GM23338 (cell line): Measurements from ENCODE around the gene GRIFIN. TPM values are rescaled to one million over a fixed set of nuclear protein-coding genes. Genes with fewer than 3 reads are reported as not detected.
A peak's percentile ranks its signal among the peaks of the same experiment; 100 is the strongest.

Experiments
- ATAC-seq: fragments of 200-7000 bp; cut with Tn5 transposase; 3 replicates; pipeline ENCODE4 v1.9.1; 2020
- DNase-seq: peaks from one replicate; pipeline ENCODE4 v3.0.0-alpha.2; 2015; ENCODE audit warnings: low spot score
- H2AFZ ChIP-seq: fragments of 200-600 bp; sonication (generic); 2 replicates; pipeline ENCODE4 v1.8.0; 2016; ENCODE audit warnings: antibody characterized with exemption, mild to moderate bottlenecking, moderate library complexity
- H3F3A ChIP-seq: fragments of 200-600 bp; sonication (generic); replicated peaks from 2 replicates; pipeline ENCODE4 v1.8.0; 2017; ENCODE audit warnings: antibody characterized with exemption, mixed run types, low read depth
- H3K27ac ChIP-seq: fragments of 200-600 bp; sonication (generic); 2 replicates; pipeline ENCODE4 v1.6.1; 2016; ENCODE audit warnings: low read depth
- H3K27me3 ChIP-seq: fragments of 200-600 bp; sonication (generic); 2 replicates; pipeline ENCODE4 v1.8.0; 2016; ENCODE audit warnings: mild to moderate bottlenecking, mixed run types, moderate library complexity; ENCODE audit not compliant: insufficient read depth
- H3K36me3 ChIP-seq: fragments of 200-600 bp; sonication (generic); 2 replicates; pipeline ENCODE4 v1.8.0; 2016; ENCODE audit warnings: mild to moderate bottlenecking; ENCODE audit not compliant: insufficient read depth
- H3K4me1 ChIP-seq: fragments of 200-600 bp; sonication (generic); 2 replicates; pipeline ENCODE4 v1.8.0; 2016; ENCODE audit warnings: mild to moderate bottlenecking, moderate library complexity; ENCODE audit not compliant: insufficient read depth
- H3K4me2 ChIP-seq: fragments of 200-600 bp; sonication (generic); 2 replicates; pipeline ENCODE4 v1.7.1; 2017; ENCODE audit warnings: mixed run types
- H3K4me3 ChIP-seq: fragments of 200-600 bp; sonication (generic); 2 replicates; pipeline ENCODE4 v1.6.1; 2016; ENCODE audit warnings: mixed run types
- H3K79me2 ChIP-seq: fragments of 200-600 bp; sonication (generic); replicated peaks from 2 replicates; pipeline ENCODE4 v1.8.0; 2017; ENCODE audit warnings: mild to moderate bottlenecking; ENCODE audit not compliant: insufficient read depth
- H3K9me2 ChIP-seq: fragments of 200-600 bp; sonication (generic); 2 replicates; pipeline ENCODE4 v1.8.0; 2017; ENCODE audit not compliant: insufficient read depth
- H4K20me1 ChIP-seq: fragments of 200-600 bp; sonication (generic); replicated peaks from 2 replicates; pipeline ENCODE4 v1.8.0; 2017; ENCODE audit warnings: mild to moderate bottlenecking; ENCODE audit not compliant: insufficient read depth
- H3K27ac Mint-ChIP-seq: 2 replicates; pipeline ENCODE4 v1.8.0; 2020; ENCODE audit warnings: inconsistent platforms, mild to moderate bottlenecking, moderate library complexity, mixed read lengths
- H3K27me3 Mint-ChIP-seq: 3 replicates; pipeline ENCODE4 v1.8.0; 2022; ENCODE audit warnings: low read depth, mild to moderate bottlenecking, moderate library complexity, mixed read lengths, inconsistent platforms; ENCODE audit not compliant: insufficient read depth, poor library complexity
- H3K36me3 Mint-ChIP-seq: 3 replicates; pipeline ENCODE4 v1.8.0; 2021; ENCODE audit warnings: low read depth, mild to moderate bottlenecking, inconsistent platforms, moderate library complexity, mixed read lengths
- H3K4me1 Mint-ChIP-seq: 3 replicates; pipeline ENCODE4 v1.8.0; 2020; ENCODE audit warnings: mild to moderate bottlenecking, inconsistent platforms, mixed read lengths
- H3K4me3 Mint-ChIP-seq: 3 replicates; pipeline ENCODE4 v1.8.0; 2021; ENCODE audit warnings: moderate library complexity, mild to moderate bottlenecking, inconsistent platforms, mixed read lengths
- H3K9me3 Mint-ChIP-seq: 3 replicates; pipeline ENCODE4 v1.8.0; 2020; ENCODE audit warnings: moderate library complexity, mild to moderate bottlenecking, inconsistent platforms, mixed read lengths
- CREB1 ChIP-seq: fragments of 250-450 bp; sonication (Bioruptor Pico); IDR thresholded peaks from 2 replicates; pipeline ENCODE4 v1.5.0; 2020; ENCODE audit warnings: low read depth, mild to moderate bottlenecking, moderate library complexity
- ETS1 ChIP-seq: IDR thresholded peaks from 2 replicates; pipeline ENCODE4 v1.6.1; 2016; ENCODE audit warnings: antibody characterized with exemption
- EZH2 ChIP-seq: fragments of 200-600 bp; sonication (generic); IDR thresholded peaks from one replicate; pipeline ENCODE4 v1.8.0; 2017; ENCODE audit warnings: antibody characterized with exemption, mild to moderate bottlenecking, low read depth; ENCODE audit not compliant: unreplicated experiment
- EZH2phosphoT487 ChIP-seq: fragments of 200-600 bp; sonication (generic); IDR thresholded peaks from one replicate; pipeline ENCODE4 v1.8.1; 2018; ENCODE audit warnings: antibody characterized with exemption; ENCODE audit not compliant: unreplicated experiment
- JUNB ChIP-seq: IDR thresholded peaks from one replicate; pipeline ENCODE4 v1.6.1; 2016; ENCODE audit warnings: antibody characterized with exemption; ENCODE audit not compliant: unreplicated experiment
- POLR2AphosphoS5 ChIP-seq: IDR thresholded peaks from 2 replicates; pipeline ENCODE4 v1.6.1; 2016; ENCODE audit warnings: antibody characterized with exemption, low read depth
- REST ChIP-seq: IDR thresholded peaks from one replicate; pipeline ENCODE4 v1.6.1; 2018; ENCODE audit warnings: antibody characterized with exemption; ENCODE audit not compliant: unreplicated experiment
- STAT1 ChIP-seq: IDR thresholded peaks from one replicate; pipeline ENCODE4 v1.6.1; 2016; ENCODE audit warnings: antibody characterized with exemption; ENCODE audit not compliant: unreplicated experiment
- ZNF114 ChIP-seq: fragments of 250-450 bp; sonication (Bioruptor Pico); IDR thresholded peaks from 2 replicates; pipeline ENCODE4 v1.5.0; 2020; ENCODE audit warnings: mild to moderate bottlenecking, moderate library complexity
- ZNF331 ChIP-seq: fragments of 250-450 bp; sonication (Bioruptor Pico); IDR thresholded peaks from 2 replicates; pipeline ENCODE4 v1.5.0; 2020; ENCODE audit warnings: low read depth, mild to moderate bottlenecking, moderate library complexity
- ZNF462 ChIP-seq: fragments of 250-450 bp; sonication (Bioruptor Pico); IDR thresholded peaks from 2 replicates; pipeline ENCODE4 v1.5.0; 2020; ENCODE audit warnings: mild to moderate bottlenecking, moderate library complexity
- polyA plus RNA-seq: library from polyadenylated mRNA; unstranded; fragments of >200 nt; fragmentation: Nextera tagmentation; extraction: Ambion mirVana; gene quantifications from 2 replicates; pipeline ENCODE4 v1.2.1, GENCODE V29; 2016
- total RNA-seq: library from RNA; depleted of rRNA; stranded (reverse); fragments of >200 nt; shearing (Covaris generic); gene quantifications from 2 replicates; pipeline ENCODE4 v1.2.3, GENCODE V29; 2014

GRIFIN gene
- total and polyA plus RNA-seq, 2 experiments from 2014 or later = not detected

GRCh38 chr7:2473496-2474180, 2.6 kb downstream of the GRIFIN start:
- no peak for TF ChIP-seq ZNF331 (CRISPR knock-in tag)
- no peak for TF ChIP-seq STAT1
- TF ChIP-seq EZH2 = no peak
- no peak for TF ChIP-seq POLR2AphosphoS5
- no peak for TF ChIP-seq EZH2phosphoT487
- no peak for TF ChIP-seq JUNB
- TF ChIP-seq ZNF114 (CRISPR knock-in tag) = no peak
- TF ChIP-seq CREB1 (CRISPR knock-in tag) = no peak
- no peak for TF ChIP-seq REST
- no peak for TF ChIP-seq ZNF462
- TF ChIP-seq ETS1 = no peak
- Mint-ChIP-seq H3K4me3 (peak overlapping the region; percentile 0; the same call in 1 of the 3 replicates), H3K36me3 (no peaks in the 10 kb centered on the region; the same call in 2 of the 3 replicates), H3K4me1 (peaks cover 34% of the 10 kb centered on the region), H3K27ac (no peak overlapping the region), H3K27me3 (peaks cover 13% of the 10 kb centered on the region), H3K9me3 (no peaks in the 10 kb centered on the region)
- Histone ChIP-seq H3K4me1 (peaks cover 3% of the 10 kb centered on the region; the same call in 1 of the 2 replicates), H3K27ac (no peak overlapping the region), H3K36me3 (no peaks in the 10 kb centered on the region), H2AFZ (no peak overlapping the region), H3K4me2 (no peak overlapping the region), H4K20me1 (no peaks in the 10 kb centered on the region), H3K79me2 (no peaks in the 10 kb centered on the region), H3K4me3 (no peak overlapping the region), H3F3A (0 out of 2 replicates have a peak, but pooled peaks cover 10% of the 10 kb centered on the region), H3K9me2 (no peaks in the 10 kb centered on the region), H3K27me3 (no peaks in the 10 kb centered on the region)
- DNase-seq (no peak), ATAC-seq (no peak)
